HepG2 (cell line): ENCODE data around the gene UNC5B. TPM values are rescaled to one million over a fixed set of nuclear protein-coding genes. Genes with fewer than 3 reads are reported as not detected.

ENCODE experiments used
- CEBPZ ChIP-seq: IDR thresholded peaks from 2 replicates; pipeline ENCODE4 v1.6.1; 2012; ENCODE audit warnings: low read length, improper control_type of control experiment
- MYC ChIP-seq: sonication (generic); formaldehyde crosslinking; IDR thresholded peaks from 2 replicates; pipeline ENCODE4 v1.9.0; 2021; ENCODE audit warnings: missing genetic modification reagents, borderline replicate concordance
- NONO ChIP-seq, 2 experiments: fragments of 450-650 bp in 1 of 2; sonication (generic) in 1 of 2; formaldehyde crosslinking in 1 of 2; IDR thresholded peaks in 1 of 2; conservative IDR thresholded peaks in 1 of 2; 2 replicates each; pipeline versions ENCODE4 v1.6.1 to v1.8.0; 2017 to 2022; ENCODE audit warnings: mild to moderate bottlenecking in 1 of 2, missing genetic modification reagents in 1 of 2, moderate library complexity in 1 of 2
- SIX4 ChIP-seq: sonication (generic); formaldehyde crosslinking; IDR thresholded peaks from 2 replicates; pipeline ENCODE4 v1.4.0; 2020; ENCODE audit warnings: missing genetic modification reagents
- TCF7 ChIP-seq: sonication (generic); IDR thresholded peaks from 2 replicates; pipeline ENCODE4 v1.6.1; 2016; ENCODE audit warnings: antibody characterized with exemption, low read depth
- polyA plus RNA-seq, 8 experiments: library from polyadenylated mRNA; depleted of rRNA in 3 of 8; stranded (reverse) in 7 of 8; unstranded in 1 of 8; fragments of >200 nt; fragmentation: Illumina TruSeq in 4 of 8; extraction: Trizol in 4 of 8; gene quantifications; 2 replicates each; pipeline versions ENCODE4 v1.2.1 to v1.2.3, GENCODE V29; 2011 to 2016; ENCODE audit warnings: low read depth in 4 of 8, missing spikeins in 1 of 8, mixed read lengths in 1 of 8; ENCODE audit not compliant: insufficient read depth in 1 of 8
- total RNA-seq, 5 experiments: library from RNA; depleted of rRNA; stranded (reverse); fragments of >200 nt; fragmentation: Illumina TruSeq; extraction: Trizol; gene quantifications; 2 replicates each; pipeline ENCODE4 v1.2.3, GENCODE V29; 2016; ENCODE audit warnings: low read depth in 1 of 5
- TF ChIP-seq, protein P1 (sequence below): sonication (generic); formaldehyde crosslinking; IDR thresholded peaks from 2 replicates; pipeline ENCODE4 v1.9.0; 2021; ENCODE audit warnings: missing genetic modification reagents, mild to moderate bottlenecking, borderline replicate concordance
- TF ChIP-seq, protein P2 (sequence below): sonication (generic); formaldehyde crosslinking; IDR thresholded peaks from 2 replicates; pipeline ENCODE4 v1.8.1; 2023; ENCODE audit warnings: mild to moderate bottlenecking, missing genetic modification reagents
- TF ChIP-seq, protein P3 (sequence below): IDR thresholded peaks from 2 replicates; pipeline ENCODE4 v1.6.1; 2016; ENCODE audit warnings: low read depth, control low read depth
- TF ChIP-seq, protein P4 (sequence below): sonication (generic); formaldehyde crosslinking; IDR thresholded peaks from 2 replicates; pipeline ENCODE4 v1.5.0; 2020; ENCODE audit warnings: mild to moderate bottlenecking, missing genetic modification reagents

Gene UNC5B
- total and polyA plus RNA-seq, 2 of the 13 experiments (the other 11 are each of a cell fraction or from before 2014, with no cell fraction given): 0.07 TPM

DNA sequence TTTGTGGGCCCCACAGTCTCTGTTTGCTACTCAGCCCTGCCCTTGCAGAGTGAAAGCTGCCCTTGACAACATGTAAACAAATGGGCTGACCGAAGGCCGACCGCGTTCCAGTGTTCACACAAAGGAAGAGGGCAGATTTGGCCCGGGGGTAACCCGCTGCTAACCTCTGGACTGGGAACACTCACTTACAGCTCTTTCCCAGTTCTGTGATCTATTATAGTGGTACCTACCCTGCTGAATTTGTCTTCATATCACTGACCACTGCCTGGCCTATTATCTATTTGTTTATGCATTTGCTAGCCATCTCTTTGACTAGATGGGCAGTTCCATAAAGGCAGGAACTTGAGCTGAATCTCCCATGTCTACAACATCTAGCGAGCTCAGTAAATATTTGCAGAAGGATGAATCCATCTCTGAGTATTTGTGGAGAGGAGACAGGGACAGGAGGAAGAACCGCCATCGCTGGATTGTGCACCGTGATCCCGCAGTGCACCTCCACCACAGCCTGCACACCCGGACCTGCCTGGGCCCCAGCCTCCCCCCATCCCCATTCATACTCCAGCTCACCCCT, 121.9 kb downstream of the UNC5B start (continued):
- TF ChIP-seq, protein P1, sequence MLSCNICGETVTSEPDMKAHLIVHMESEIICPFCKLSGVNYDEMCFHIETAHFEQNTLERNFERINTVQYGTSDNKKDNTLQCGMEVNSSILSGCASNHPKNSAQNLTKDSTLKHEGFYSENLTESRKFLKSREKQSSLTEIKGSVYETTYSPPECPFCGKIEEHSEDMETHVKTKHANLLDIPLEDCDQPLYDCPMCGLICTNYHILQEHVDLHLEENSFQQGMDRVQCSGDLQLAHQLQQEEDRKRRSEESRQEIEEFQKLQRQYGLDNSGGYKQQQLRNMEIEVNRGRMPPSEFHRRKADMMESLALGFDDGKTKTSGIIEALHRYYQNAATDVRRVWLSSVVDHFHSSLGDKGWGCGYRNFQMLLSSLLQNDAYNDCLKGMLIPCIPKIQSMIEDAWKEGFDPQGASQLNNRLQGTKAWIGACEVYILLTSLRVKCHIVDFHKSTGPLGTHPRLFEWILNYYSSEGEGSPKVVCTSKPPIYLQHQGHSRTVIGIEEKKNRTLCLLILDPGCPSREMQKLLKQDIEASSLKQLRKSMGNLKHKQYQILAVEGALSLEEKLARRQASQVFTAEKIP (CRISPR knock-in tag): no peak
- no peak for TF ChIP-seq NONO (IDR thresholded peaks at IDR 0.05)
- peak; percentile 54 for TF ChIP-seq NONO (CRISPR knock-in tag; conservative IDR thresholded peaks at IDR 0.05)
- TF ChIP-seq TCF7: 0 out of 2 replicates have a peak, but pooled peaks have one; percentile 30
- TF ChIP-seq SIX4 (CRISPR knock-in tag): 0 out of 2 replicates have a peak, but pooled peaks have one; percentile 16
- no peak for TF ChIP-seq CEBPZ
- TF ChIP-seq MYC (CRISPR knock-in tag): peak; percentile 55; the same call in 1 of the 2 replicates
- TF ChIP-seq, protein P2, sequence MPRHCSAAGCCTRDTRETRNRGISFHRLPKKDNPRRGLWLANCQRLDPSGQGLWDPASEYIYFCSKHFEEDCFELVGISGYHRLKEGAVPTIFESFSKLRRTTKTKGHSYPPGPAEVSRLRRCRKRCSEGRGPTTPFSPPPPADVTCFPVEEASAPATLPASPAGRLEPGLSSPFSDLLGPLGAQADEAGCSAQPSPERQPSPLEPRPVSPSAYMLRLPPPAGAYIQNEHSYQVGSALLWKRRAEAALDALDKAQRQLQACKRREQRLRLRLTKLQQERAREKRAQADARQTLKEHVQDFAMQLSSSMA (CRISPR knock-in tag): 0 out of 2 replicates have a peak, but pooled peaks have one; percentile 84
- TF ChIP-seq, protein P3, sequence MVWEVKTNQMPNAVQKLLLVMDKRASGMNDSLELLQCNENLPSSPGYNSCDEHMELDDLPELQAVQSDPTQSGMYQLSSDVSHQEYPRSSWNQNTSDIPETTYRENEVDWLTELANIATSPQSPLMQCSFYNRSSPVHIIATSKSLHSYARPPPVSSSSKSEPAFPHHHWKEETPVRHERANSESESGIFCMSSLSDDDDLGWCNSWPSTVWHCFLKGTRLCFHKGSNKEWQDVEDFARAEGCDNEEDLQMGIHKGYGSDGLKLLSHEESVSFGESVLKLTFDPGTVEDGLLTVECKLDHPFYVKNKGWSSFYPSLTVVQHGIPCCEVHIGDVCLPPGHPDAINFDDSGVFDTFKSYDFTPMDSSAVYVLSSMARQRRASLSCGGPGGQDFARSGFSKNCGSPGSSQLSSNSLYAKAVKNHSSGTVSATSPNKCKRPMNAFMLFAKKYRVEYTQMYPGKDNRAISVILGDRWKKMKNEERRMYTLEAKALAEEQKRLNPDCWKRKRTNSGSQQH (CRISPR knock-in tag): no peak
- TF ChIP-seq, protein P4, sequence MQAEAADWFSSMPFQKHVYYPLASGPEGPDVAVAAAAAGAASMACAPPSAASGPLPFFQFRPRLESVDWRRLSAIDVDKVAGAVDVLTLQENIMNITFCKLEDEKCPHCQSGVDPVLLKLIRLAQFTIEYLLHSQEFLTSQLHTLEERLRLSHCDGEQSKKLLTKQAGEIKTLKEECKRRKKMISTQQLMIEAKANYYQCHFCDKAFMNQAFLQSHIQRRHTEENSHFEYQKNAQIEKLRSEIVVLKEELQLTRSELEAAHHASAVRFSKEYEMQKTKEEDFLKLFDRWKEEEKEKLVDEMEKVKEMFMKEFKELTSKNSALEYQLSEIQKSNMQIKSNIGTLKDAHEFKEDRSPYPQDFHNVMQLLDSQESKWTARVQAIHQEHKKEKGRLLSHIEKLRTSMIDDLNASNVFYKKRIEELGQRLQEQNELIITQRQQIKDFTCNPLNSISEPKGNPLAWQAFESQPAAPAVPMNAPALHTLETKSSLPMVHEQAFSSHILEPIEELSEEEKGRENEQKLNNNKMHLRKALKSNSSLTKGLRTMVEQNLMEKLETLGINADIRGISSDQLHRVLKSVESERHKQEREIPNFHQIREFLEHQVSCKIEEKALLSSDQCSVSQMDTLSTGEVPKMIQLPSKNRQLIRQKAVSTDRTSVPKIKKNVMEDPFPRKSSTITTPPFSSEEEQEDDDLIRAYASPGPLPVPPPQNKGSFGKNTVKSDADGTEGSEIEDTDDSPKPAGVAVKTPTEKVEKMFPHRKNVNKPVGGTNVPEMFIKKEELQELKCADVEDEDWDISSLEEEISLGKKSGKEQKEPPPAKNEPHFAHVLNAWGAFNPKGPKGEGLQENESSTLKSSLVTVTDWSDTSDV (CRISPR knock-in tag): no peak
